ENCODE measurements around the gene RAP1GAP.
A peak's percentile ranks its signal among the peaks of the same experiment; 100 is the strongest.

Gene RAP1GAP

GRCh38 chr1:21669258-21670058 lies at the start of gene RAP1GAP:
TSS of gene RAP1GAP (minus strand) at chr1:21669357. CDS start at chr1:21620032, 49,325 bp downstream.
- H3K4me3 ChIP-seq: peak within 1 kb of the TSS; percentile 36
- no peaks in the 10 kb centered on the region for H3K27me3 ChIP-seq (ENCODE audit: low read depth)
- H3K4me1 ChIP-seq: no peaks in the 10 kb centered on the region; the same call in 1 of the 2 replicates
- no peaks in the 10 kb centered on the region for H3K9me3 ChIP-seq
- no peaks in the 10 kb centered on the region for H3K36me3 ChIP-seq (replicated peaks)
- DNase-seq (ENCODE audit: low spot score in 2 of 2): peak in 1 of 2 experiments; percentile 69
- in situ Hi-C loops (cut with MboI; ENCODE audit: low sequenced_read_pairs): no loop called here

GRCh38 chr1:21716169-21716568 lies 47.0 kb upstream of the RAP1GAP start:
- Histone ChIP-seq H3K36me3 (replicated peaks) (peaks cover 63% of the 10 kb centered on the region), H3K4me3 (no peak overlapping the region), H3K27me3 (ENCODE audit: low read depth) (no peaks in the 10 kb centered on the region), H3K4me1 (peaks cover 11% of the 10 kb centered on the region), H3K9me3 (no peaks in the 10 kb centered on the region)
- no peak for DNase-seq (ENCODE audit: low spot score in 2 of 2)
- in situ Hi-C loops (cut with MboI; ENCODE audit: low sequenced_read_pairs): no loop called here

DNA sequence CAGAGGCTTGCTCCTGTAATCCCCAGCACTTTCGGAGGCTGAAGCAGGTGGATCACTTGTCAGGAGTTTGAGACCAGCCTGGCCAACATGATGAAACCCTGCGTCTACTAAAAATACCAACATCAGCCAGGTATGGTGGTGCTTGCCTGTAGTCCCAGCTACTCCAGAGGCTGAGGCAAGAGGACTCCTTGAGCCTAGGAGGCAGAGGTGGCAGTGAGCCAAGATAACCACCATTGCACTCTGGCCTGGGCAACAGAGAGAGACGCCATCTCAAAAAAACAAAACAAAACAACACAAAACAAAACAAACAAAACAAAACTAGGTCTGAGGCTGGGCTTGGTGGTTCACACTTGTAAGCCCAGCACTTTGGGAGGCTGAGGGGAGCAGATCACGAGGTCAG lies 38.7 kb upstream of the RAP1GAP start:
- in situ Hi-C loops (cut with MboI; ENCODE audit: low sequenced_read_pairs): loop anchor here (10.0 kb wide), 1 partner anchor 247 kb away; no protein-coding TSS in a partner anchor
- H3K36me3 ChIP-seq (replicated peaks): peaks cover 25% of the 10 kb centered on the region
- DNase-seq (ENCODE audit: low spot score in 2 of 2): no peak
- no peak overlapping the region for H3K4me3 ChIP-seq
- H3K27me3 ChIP-seq (ENCODE audit: low read depth): no peaks in the 10 kb centered on the region
- H3K9me3 ChIP-seq: no peaks in the 10 kb centered on the region
- peaks cover 20% of the 10 kb centered on the region for H3K4me1 ChIP-seq

DNA sequence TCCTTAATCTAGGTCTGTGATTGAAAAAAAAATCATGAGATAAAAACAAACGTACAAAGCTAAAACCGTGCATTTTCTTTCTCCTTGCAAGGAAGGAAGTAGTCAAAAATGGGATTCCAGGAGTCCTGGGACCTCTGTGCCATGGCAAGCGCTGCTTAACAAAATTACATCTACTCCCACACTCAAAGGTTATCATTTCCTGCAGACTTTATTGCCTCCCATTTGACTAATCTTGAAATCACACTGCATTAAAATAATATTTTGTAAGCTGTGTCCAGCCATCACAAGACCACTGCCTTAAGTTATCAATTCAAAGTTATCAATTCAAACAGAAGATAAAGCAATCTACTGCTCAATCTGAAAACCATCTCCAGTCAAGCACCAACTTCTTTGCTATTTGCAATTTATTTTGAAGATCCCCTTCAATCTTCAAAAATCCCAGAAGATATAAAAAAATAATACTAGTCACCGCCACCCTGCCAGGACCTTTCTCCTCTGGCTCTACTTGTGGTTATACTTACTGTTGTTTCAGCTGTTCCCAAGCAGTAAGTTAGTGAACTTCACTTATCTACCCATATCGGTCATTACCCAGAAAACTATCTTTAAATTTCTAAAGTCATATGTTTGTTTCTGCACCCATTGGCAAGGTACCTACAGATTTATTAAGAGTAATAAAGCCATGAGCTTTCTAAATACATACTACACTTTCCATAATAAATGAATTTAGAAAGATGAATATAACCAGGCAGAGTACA lies 38.1 kb upstream of the RAP1GAP start:
- in situ Hi-C loops (cut with MboI; ENCODE audit: low sequenced_read_pairs): loop anchor here (10.0 kb wide), 1 partner anchor 248 kb away; no protein-coding TSS in a partner anchor
- no peak for DNase-seq (ENCODE audit: low spot score in 2 of 2)
- no peaks in the 10 kb centered on the region for H3K9me3 ChIP-seq
- H3K4me1 ChIP-seq: peaks cover 20% of the 10 kb centered on the region
- H3K36me3 ChIP-seq (replicated peaks): peaks cover 32% of the 10 kb centered on the region
- no peak overlapping the region for H3K4me3 ChIP-seq
- no peaks in the 10 kb centered on the region for H3K27me3 ChIP-seq (ENCODE audit: low read depth)

DNA sequence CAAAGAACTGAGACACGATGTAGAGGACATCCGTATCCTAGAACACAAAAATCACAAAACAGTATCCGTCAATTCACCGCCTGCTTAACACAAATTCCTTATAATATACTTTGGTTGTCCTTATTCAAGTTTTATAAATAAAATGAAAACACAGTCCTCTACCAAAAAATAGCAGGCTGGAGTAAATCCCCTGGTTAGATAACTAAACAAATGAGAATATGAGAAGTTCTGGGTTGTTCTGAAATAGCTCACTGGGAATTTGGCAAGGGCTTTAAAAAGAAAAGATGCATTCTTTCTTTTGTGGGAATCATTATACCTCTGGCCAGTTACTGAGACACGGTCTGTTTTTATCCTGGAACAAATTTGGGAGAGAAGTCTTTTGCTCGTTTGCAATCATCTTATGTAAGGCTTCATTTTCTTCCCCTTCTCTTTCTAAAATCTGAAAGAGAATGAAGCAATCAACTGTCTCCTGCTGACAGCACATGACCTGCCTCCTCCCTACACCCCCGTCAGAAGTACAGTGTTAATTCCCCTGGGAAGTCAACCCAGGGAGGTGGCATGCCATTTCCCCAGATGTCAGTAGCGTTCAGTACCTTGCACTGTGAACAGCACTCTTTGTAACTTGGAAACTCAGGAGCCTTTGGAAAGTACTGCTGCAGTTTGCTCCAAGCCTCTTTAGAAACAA lies 37.1 kb upstream of the RAP1GAP start:
- Histone ChIP-seq H3K36me3 (replicated peaks) (peaks cover 29% of the 10 kb centered on the region), H3K4me1 (peaks cover 20% of the 10 kb centered on the region), H3K4me3 (no peak overlapping the region), H3K27me3 (ENCODE audit: low read depth) (no peaks in the 10 kb centered on the region), H3K9me3 (no peaks in the 10 kb centered on the region)
- peak; percentile 57 for DNase-seq (ENCODE audit: low spot score in 2 of 2)
- in situ Hi-C loops (cut with MboI; ENCODE audit: low sequenced_read_pairs): loop anchor here (10.0 kb wide), 1 partner anchor 249 kb away; no protein-coding TSS in a partner anchor

GRCh38 chr1:21705303-21705980 lies 36.3 kb upstream of the RAP1GAP start:
- in situ Hi-C loops (cut with MboI; ENCODE audit: low sequenced_read_pairs): loop anchor here (10.0 kb wide), 1 partner anchor 249 kb away; no protein-coding TSS in a partner anchor
- Histone ChIP-seq H3K9me3 (no peaks in the 10 kb centered on the region), H3K4me1 (peaks cover 20% of the 10 kb centered on the region), H3K4me3 (no peak overlapping the region), H3K36me3 (replicated peaks) (peaks cover 32% of the 10 kb centered on the region), H3K27me3 (ENCODE audit: low read depth) (no peaks in the 10 kb centered on the region)
- peak in 1 of 2 experiments; percentile 16 for DNase-seq (ENCODE audit: low spot score in 2 of 2)

DNA sequence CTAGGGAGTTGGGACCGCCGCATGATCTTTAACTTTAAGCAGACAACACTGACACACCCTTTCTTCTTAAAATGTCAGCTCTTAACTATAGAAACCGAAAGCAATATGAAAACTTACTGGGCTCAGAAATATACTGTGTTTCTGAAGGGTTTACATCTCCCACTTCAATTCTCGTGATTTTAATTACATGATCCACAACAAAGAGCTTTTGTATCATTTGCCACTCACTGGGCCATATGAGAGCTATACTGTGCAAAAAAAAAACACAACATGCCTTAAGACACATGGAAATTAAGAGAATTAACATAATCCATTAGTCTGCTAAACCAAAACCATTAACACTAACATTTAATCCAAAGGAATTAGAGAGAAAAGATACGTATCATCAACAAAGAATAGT lies 35.0 kb upstream of the RAP1GAP start:
- Histone ChIP-seq H3K27me3 (ENCODE audit: low read depth) (no peaks in the 10 kb centered on the region), H3K9me3 (no peaks in the 10 kb centered on the region), H3K4me1 (peaks cover 20% of the 10 kb centered on the region), H3K36me3 (replicated peaks) (peaks cover 39% of the 10 kb centered on the region), H3K4me3 (no peak overlapping the region)
- in situ Hi-C loops (cut with MboI; ENCODE audit: low sequenced_read_pairs): loop anchor here (10.0 kb wide), 1 partner anchor 251 kb away; no protein-coding TSS in a partner anchor
- DNase-seq (ENCODE audit: low spot score in 2 of 2): no peak

DNA sequence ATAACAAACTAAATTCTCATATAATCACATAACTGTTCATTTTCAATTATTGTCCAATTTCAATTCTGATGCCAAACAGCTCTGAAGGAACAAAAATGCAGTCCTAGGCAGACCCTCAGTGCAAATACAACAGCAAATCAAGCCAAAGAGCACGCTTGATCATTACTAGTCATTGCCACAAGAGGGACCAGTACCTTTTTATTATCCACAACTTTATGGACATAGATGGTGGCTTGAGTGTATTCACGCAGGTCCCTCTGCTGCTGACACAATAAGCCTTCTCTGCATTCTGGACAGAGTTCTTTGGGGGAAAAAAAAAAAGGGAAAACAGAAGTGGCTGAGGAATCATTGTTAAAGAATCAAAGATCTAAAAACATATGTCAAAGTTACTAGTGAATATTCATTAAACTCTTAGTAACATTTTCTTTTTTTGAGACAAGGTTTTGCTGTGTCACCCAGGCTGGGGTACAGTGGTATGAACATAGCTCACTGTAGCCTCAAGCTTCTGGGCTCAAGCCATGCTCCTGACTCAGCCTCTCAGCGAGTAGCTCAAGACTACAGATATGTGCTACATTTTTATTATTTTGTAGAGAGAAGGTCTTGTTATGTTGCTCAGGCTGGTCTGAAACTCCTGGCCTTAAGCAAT lies 34.3 kb upstream of the RAP1GAP start:
- Histone ChIP-seq H3K9me3 (no peaks in the 10 kb centered on the region), H3K4me3 (no peak overlapping the region), H3K4me1 (peaks cover 20% of the 10 kb centered on the region), H3K36me3 (replicated peaks) (peaks cover 39% of the 10 kb centered on the region), H3K27me3 (ENCODE audit: low read depth) (no peaks in the 10 kb centered on the region)
- in situ Hi-C loops (cut with MboI; ENCODE audit: low sequenced_read_pairs): loop anchor here (10.0 kb wide), 1 partner anchor 251 kb away; no protein-coding TSS in a partner anchor
- peak; percentile 42 to 70 for DNase-seq (ENCODE audit: low spot score in 2 of 2)

DNA sequence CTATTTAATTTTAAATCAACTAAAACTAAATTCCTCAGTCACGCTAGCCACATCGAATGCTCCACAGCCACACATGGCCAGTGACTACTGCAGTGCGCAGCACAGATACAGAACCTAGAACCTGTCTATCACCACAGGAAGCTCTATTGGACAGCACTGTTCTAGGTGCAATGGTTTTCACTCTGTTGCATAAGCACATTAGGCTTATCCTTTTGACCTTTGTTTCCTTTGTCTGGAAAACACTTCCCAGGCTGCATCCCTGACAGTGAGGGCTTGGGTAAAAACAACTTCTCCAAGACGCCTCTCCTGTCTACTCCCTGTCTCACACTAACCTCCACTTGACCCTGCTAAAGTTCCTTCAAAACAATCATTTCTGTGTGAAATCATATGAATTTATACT lies 33.6 kb upstream of the RAP1GAP start:
- no peak overlapping the region for H3K4me3 ChIP-seq
- peaks cover 20% of the 10 kb centered on the region for H3K4me1 ChIP-seq
- no peaks in the 10 kb centered on the region for H3K27me3 ChIP-seq (ENCODE audit: low read depth)
- in situ Hi-C loops (cut with MboI; ENCODE audit: low sequenced_read_pairs): loop anchor here (10.0 kb wide), 1 partner anchor 252 kb away; no protein-coding TSS in a partner anchor
- no peaks in the 10 kb centered on the region for H3K9me3 ChIP-seq
- H3K36me3 ChIP-seq (replicated peaks): peaks cover 41% of the 10 kb centered on the region
- no peak for DNase-seq (ENCODE audit: low spot score in 2 of 2)

GRCh38 chr1:21701401-21701800 lies 32.2 kb upstream of the RAP1GAP start:
- no peak overlapping the region for H3K4me3 ChIP-seq
- DNase-seq (ENCODE audit: low spot score in 2 of 2): no peak
- H3K9me3 ChIP-seq: no peaks in the 10 kb centered on the region
- in situ Hi-C loops (cut with MboI; ENCODE audit: low sequenced_read_pairs): loop anchor here (10.0 kb wide), 1 partner anchor 253 kb away; no protein-coding TSS in a partner anchor
- H3K27me3 ChIP-seq (ENCODE audit: low read depth): no peaks in the 10 kb centered on the region
- H3K4me1 ChIP-seq: peaks cover 15% of the 10 kb centered on the region
- H3K36me3 ChIP-seq (replicated peaks): peaks cover 39% of the 10 kb centered on the region

- peaks cover 9% of the 10 kb centered on the region for H3K4me1 ChIP-seq
- peaks cover 39% of the 10 kb centered on the region for H3K36me3 ChIP-seq (replicated peaks)
- no peak overlapping the region for H3K4me3 ChIP-seq
- no peaks in the 10 kb centered on the region for H3K27me3 ChIP-seq (ENCODE audit: low read depth)
- DNase-seq (ENCODE audit: low spot score in 2 of 2): no peak
- no peaks in the 10 kb centered on the region for H3K9me3 ChIP-seq
- in situ Hi-C loops (cut with MboI; ENCODE audit: low sequenced_read_pairs): loop anchor here (10.0 kb wide), 1 partner anchor 255 kb away; no protein-coding TSS in a partner anchor
Observed at GRCh38 chr1:21700094-21700493, 30.9 kb upstream of the RAP1GAP start.

GRCh38 chr1:21696931-21697330 lies 27.8 kb upstream of the RAP1GAP start:
- Histone ChIP-seq H3K36me3 (replicated peaks) (peaks cover 46% of the 10 kb centered on the region), H3K4me3 (no peak overlapping the region), H3K4me1 (no peaks in the 10 kb centered on the region), H3K27me3 (ENCODE audit: low read depth) (no peaks in the 10 kb centered on the region), H3K9me3 (no peaks in the 10 kb centered on the region)
- no peak for DNase-seq (ENCODE audit: low spot score in 2 of 2)
- in situ Hi-C loops (cut with MboI; ENCODE audit: low sequenced_read_pairs): no loop called here
